Stimulated activated CD8-positive, alpha-beta memory T cell treated with anti-CD3 and anti-CD28 coated beads, Interleukin-12 subunit alpha, Interleukin-12 subunit beta, amount 100 ng/mL, for 24 hours (primary cell): ENCODE measurements around the gene PRND.
"Not testable (repeated sequence)": the region's sequence is repeated elsewhere in the genome, so short reads cannot be mapped to it uniquely, and the experiment has no call there.

Experiments
- DNase-seq: peaks from one replicate; pipeline ENCODE4 v3.0.0-alpha.2; 2020; ENCODE audit errors: extremely low read depth

The PRND gene

DNA sequence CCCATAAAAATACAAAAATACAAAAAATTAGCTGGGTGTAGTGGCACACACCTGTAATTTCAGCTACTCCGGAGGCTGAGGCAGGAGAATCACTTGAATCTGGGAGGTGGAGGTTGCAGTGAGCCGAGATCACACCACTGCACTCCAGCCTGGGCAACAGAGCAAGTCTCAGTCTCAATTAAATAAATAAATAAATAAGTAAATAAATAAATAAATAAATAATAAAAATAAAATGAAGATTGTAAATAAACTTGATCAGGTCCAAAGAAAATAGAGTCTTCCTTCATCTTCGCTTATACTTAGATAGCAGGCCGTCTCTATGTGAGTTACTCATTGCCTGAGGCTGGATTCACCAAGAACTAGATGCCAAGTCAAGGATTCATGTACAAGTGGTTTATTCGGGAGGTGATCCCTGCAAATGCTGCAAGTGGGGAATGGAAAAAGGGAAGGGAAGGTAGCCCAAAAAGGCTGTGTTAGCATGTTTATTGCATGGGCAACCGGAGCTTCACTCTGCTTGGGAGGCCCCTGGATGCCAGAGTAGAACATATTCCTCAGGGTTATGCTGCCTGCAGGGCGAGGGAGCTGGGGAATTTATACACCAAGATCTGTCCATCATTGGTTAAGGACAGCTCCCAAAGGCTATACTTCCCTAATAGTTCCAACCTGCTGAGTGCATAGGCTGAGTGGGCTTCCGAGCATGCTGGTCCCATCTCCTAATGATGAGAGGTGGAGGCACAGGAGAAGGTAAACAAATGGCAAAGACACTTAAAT, 16.3 kb downstream of the PRND start:
- no peak for DNase-seq

DNA sequence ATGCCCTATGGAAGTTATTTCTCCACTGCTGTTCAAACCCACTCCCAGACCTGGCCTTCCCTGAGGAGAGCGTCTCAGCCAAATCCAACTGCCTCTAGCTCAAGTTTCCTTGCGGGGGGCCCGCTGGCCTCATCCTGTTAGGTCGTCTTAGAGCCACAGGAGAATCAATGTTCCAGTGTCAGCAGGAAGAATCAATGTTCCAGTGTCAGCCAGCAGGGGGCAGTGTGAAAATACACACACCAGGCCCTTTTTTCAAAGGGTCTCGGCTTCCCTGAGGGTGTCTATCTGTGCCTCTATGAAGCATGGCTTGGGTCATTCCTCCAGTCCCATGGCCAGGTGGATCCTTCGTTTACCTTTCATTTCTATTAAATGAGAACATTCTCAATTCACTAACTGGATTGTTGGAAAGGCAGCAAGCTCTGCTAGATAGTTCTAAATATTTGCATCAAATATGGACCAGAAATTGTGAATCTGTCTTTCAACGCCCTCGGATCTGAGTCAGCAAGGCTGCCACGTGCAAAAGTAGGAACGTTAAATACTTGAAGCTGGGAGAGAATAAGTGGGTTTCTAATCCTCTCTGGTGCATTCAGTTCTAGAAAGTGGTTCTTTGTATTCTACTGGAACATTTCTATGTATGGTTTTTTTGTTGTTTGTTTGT, 19.2 kb downstream of the PRND start:
- peak; percentile 30 for DNase-seq

DNA sequence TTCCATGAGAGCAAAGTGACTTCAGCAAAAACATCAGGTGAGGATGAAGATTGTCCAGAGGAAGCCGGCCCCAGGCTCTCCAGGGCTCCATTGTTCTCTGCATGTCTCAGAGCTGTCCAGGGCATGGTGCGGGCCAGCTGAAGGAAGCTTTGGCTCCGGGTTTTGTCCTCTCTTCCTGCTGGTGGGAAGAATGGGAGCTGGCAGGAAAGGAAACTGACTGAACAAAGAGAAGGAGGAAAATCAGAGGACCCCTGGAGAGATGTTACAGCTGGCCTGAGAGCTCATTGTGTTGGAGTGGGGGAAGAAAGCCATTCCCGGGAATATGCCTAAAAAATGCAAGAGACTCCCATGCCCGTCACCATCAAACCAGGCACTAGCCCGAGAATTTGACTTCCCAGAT, 27.1 kb downstream of the PRND start:
- no peak for DNase-seq

DNA sequence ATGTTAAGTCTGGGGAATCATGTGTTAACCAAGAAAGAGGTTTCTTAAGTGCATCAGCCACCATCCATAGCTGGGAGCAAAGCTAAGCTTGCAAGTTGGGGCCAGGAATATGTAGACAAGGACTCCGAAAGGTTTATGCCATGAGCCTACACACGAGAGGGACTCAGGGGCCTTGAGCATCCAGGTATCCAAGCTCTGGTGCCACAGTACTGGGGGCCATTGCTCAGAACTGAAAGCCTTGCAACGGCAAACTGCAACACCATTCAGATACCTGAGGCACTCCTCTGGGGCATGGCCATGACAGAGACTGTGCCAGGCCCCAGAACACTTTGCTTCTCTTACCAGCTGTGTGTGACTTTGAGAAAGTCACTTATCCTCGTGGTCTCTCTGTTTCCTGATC, 27.6 kb downstream of the PRND start:
- no peak for DNase-seq

DNA sequence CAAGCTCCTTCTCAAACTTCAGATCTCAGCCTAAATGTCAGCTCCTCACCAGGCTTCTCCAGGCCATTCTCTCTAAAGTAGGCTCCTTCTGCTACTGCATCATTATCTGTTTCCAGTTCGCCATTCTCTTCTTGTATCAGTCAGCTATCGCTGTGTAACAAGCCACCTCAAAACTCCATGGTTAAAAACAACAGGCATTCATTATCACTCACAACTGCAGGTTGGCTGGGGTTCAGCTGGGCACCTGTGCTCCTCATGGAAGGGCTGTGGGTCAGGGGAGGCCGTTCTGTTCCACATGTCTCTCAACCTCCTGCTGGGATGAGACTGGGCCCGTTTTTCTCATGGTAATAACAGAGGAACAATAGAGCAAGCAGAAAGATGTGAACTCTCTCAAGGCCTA, 28.7 kb downstream of the PRND start:
- no peak for DNase-seq

DNA sequence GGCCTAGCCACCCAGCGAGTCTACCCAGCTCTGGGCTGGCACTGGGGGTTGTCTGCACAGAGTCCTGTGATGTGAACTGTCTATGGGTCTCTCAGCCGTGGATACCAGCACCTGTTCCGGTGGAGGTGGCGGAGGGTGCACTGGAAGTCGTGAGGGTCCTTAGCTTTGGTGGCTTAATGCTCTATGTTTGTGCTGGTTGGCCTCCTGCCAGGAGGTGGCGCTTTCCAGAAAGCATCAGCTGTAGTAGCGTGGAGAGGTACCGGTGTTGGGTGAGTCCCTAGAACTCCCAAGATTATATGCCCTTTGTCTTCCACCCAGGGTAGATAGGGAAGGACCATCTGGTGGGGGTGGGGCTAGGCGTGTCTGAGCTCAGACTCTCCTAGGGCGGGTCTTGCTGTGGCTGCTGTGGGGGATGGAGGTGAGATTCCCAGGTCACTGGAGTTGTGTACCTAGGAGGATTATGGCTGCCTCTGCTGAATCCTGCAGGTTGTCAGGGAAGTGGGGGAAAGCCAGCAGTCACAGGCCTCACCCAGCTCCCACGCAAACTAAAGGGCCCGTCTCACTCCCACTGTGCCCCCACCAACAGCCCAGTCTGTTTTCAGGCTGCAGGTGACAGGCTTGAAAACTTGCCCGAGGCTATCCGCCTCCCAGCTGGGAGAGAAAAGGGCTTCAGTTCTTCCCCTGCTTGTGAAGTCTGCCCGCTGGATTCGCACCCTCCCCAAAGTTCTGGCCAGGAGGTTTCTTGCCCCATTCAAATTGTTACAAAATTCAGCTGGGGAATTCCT, 37.6 kb downstream of the PRND start:
- peak; percentile 9 for DNase-seq

DNA sequence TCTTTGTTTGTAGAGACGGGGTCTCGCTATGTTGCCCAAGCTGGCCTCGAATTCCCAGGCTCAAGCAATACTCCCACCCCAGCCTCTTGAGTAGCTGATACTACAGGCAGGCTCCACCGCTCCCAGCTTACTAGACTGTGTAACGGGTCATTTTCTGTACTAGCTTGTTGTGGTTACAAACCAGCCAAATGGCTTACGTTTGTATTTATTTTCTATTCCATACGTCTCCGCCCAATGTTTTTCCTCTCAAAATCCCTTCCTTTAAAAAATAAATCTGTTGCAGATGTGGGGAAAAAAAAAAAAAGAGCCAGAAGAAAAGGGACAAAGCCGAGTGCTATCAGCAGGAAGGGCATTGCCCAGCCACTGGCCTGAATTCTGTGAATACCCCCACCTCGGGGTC, 41.6 kb downstream of the PRND start:
- no peak for DNase-seq

DNA sequence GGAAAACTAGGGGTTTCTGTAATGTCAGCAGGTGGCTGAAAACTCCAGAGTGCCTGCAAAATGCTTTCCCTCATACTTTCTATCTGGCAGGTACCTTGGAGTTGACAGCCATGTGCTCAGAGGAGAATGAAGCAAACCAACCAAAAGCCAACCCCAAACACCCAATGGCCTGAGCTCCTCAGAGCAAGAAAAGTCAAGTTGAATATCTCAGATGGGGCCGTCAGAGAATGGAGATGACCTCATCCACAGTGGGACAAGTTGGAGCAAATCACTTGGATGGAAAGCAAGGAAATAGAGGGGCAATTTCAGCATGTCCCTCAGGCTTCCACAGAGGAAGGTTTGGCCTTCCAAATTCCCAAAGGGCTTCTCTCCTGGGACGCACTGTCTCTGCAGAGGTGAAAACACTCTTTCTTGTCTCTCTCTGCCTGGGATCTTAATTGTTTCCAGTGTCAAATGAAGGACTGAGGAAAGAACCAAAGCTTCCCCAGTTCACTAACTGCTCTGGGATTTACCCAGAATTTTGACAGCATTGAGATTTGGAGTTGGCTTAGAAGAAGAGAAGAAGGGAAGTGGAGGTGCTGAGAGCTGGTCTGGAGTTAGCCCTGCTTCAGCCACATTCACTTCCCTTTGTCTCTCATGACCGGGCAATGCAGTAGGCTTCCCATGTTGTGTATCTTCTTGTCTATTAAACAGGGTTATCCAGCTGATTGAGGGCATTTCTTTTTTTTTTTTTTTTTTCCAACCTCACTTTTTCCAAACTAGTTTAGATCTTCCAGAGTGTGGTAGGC, 42.2 kb downstream of the PRND start:
- no peak for DNase-seq

DNA sequence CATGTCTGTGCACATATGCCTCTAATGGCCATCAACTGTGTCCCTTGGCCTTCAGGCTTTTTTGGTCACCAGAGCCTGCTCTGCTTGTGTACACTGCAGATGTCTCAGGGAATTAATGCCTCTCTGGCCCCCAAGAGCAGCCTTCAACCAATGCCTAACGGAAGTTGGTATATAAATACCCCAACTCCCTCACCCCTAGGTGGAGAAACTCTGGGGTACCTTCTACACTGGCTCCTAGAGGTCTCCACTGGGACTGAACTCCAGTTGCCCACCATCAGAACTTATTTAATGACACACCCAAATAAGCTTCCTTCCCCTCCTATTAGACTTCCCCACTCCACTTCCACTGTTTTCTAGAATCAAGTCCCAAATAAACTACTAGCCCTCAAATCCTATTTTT, 43.1 kb downstream of the PRND start:
- no peak for DNase-seq

DNA sequence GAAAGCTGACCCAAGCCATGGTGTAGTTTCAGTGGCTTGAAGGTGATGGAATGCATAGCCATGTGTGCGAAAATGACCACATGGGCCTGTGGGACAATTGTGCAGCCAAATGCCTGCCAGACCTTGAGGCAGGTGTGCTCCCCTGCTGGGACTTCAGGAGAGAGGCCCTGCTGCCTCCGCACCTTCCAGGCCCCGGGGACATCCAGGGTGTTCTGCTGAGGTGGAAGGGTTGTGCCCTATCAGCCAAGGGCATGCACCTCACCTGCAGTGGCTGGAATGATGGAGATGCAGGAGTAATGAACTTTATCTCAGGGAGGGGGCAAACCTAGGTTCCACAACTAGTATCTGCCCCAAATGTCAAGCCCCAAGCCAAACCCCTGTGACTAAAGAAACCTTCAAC, 44.0 kb downstream of the PRND start:
- DNase-seq = no peak

DNA sequence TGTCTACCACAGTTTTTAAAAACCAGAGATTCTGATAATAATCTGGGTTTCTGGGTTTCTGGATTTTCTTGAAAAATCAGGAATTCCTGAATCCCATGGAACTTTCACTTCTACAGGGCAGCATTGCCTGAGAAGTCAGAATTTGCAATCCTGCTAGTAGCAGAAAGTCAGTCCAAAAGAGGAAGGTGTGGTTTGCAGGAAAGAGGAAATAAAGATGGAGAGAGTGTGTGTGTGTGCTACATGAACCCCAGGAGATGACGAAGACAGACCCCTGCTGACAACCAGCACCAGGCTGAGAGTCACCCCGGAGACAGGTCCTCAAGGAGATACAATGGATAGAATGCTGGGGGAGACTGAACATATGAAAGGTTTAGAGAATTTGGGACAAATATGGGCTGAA, 44.9 kb downstream of the PRND start:
- DNase-seq = no peak

DNA sequence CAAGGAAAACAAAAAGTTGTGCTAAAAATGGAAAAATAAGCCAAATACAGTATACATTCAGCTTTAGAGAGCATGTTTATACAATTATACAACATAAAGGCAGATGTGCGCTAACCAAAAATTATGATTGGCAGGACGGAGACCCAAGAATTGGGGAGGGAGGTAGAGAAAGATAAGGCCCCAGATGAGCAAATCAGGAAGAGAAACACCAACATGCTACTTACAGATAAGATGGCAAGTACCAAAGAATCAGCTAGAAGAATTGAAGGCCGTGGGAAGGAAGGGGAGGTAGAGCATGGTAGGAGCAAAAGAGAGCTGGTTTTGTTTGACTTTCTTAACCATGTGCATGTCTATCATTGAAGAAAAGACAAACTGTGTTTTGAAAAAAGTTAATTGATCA, 45.4 kb downstream of the PRND start:
- DNase-seq = no peak

DNA sequence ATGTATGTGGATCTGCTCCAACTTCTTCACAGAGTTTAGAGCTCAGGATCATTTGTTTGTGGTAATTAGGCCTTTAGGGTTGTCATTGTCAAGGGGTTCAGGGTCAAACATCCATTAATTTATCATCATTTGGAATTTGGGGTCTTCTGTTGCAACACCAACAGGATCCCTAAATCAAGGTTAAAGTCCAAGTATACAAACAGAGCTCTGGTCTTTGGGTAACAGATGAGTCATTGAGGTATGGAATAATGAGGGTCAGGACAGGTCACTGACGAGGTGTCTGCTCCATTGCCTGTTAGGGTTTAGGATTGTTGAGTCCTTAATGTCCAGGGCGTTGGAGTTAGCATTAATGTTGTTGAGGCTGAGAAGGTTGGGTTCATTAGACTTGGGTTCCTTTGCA, 47.6 kb downstream of the PRND start:
- DNase-seq = no peak

DNA sequence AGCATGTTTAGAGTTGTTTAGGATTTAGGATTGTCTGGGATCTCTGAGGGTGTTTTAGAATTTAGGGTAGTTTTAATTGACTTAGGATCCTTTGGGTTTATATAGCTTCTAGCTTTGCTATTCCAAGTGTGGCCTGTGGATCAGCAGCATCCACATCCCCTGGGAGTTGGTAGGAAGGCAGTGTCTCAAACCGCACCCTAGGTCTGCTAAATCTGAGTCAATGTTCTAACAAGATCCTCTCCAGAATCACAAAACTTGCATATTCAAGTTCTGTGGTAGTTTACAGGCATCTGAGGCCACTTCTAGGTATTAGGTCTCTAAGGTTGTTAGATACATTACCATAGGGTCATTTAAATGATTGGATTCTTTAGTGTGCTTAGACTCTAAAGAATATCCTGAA, 48.3 kb downstream of the PRND start:
- no peak for DNase-seq

DNA sequence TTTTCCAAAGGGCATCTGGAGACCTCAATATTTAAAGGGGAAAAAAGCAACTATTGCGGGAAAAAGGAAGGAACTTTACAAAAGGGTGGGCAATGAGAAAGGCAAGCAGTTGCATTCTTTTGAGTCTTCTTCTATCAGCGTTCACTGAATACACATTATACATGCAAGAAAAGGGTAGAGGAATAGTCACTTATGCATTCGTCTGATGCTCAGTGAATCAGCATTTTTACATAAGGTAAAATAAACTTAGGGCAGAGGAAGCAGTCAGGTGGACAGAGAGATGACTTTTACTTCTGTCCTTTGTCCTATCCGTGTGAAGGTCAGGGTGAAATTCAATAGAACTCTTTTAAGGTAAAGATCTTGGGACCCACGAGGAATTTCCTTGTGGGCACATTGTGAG, 49.3 kb downstream of the PRND start:
- DNase-seq = no peak

DNA sequence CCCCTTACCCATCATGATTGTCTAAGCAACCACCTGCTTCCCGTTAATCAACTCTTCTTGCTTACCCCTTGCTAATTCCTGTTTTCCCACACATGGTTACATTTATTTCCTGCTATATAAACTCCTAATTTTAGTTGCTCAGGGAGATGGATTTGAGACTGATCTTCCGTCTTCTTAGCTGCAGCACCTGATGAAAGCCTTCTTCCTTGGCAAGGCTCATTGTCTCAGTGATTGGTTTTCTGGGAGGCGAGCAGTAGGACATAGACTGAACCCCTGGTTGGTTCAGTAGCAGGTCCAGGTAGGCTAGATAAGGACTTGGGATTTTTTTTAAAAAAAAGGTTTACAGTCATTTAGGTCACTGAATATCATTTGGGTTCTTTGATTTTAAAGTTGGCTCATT, 50.4 kb downstream of the PRND start:
- DNase-seq = no peak

DNA sequence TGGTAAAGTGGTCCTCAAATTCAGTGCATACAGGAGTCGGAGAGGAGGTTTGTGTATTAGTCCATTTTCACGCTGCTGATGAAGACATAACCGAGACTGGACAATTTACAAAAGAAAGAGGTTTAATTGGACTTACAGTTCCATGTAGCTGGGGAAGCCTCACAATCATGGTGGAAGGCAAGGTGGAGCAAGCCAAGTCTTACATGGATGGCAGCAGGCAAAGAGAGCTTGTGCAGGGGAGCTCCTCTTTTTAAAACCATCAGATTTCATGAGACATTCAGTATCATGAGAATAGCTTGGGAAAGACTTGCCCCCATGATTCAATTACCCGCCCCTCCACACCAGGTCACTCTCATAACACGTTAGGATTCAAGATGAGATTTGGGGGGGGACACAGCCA, 51.3 kb downstream of the PRND start:
- not testable (repeated sequence) for DNase-seq

DNA sequence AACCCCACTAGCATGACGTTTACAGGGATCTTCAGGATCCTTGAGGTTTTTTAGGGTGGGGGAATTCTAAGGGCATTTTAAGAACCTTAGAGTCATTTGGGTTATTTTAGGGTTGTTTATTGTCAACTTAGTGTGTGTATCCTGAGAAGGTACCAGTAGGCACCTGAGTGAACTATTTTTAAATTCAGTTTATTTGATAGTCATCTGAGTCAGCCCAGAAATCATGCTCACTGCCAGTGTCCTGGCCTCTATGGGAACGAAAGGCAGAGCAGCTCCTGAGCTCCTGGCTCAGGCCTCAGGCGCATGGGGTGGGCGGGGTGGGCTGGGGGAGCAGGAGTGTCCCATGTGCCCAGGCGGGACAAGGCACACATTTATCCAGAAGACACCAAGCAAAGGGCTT, 52.0 kb downstream of the PRND start:
- DNase-seq = no peak

DNA sequence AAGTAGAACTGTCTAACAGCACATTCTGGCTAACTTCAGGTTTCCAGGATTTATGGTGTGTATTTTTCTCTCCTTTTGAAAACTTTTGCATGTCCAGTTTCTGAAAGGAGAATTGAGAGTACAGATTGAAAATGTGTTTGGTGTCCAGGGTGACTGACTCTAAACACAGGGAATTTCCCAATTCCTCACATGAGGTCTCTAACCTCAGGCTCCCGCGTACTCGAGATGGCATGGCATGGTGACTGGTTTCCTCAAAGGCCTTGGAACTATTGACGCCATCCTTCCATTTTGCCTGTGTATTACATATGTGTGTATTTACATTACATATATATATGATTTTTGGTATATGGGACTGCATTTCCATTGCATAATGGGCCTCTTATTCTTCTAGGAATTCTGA, 52.5 kb downstream of the PRND start:
- DNase-seq = no peak

DNA sequence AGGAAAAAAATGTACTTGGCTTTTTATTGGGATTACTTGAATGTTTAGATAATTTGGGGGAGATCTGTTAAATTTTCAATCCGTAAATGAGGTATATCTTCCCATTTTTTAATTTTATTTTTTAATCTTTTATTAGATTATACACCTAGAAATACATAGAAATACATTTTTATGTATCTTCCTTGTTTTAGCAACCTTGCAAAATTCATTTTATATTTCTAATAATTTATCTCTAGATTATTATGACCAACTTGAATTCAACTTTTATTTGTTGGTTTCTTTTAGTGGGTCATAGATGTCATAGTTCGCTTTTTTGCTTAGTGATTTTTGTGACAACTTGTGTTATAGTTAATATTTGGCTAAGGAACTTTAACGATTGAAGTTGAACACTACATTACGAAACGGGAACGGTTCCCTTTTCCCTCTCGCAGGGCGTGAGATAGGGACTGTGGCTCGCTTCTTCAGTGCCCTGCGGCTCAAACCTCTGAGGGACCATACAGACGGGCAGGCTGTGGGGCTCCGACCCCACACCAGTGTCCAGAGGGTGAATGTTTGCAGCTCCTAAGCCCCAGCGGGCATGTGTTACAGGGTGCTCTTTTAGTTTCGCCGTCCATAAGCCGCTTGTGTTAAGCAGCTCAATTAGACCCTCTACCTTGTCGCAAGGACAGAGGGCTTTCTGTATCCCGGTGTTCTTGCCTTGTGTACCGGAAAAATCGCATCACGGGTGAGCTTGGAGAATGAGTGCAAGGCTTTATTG, 53.8 kb downstream of the PRND start:
- no peak for DNase-seq

DNA sequence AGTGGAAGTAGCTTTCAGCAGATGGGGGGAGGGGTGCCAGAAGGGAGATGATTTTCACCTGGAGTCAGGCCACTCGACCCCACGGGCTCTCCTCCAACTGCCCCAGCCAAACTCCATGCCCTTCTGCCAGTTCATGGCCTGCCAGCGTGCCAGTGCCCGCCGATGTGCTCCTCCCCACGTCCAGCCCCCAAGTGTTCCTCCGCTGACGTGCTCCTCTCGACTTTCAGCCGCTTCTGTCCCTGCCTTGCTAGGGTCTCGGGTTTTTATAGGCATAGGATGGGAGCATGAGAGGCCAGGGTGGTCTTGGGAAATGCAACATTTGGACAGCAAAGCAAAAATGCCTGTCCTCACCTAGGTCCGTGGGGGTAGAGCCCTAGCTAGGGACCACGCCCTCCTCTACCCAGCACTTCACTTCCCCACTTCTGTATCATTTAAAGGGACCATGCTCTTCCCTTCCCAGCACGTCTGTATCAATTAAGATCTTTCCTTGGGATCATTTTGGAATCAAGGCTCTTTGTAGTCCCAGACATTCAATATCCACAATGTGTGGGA, 54.4 kb downstream of the PRND start:
- no peak for DNase-seq
